IMR-90 (cell line): ENCODE data around the gene INAFM1. TPM values are rescaled to one million over a fixed set of nuclear protein-coding genes. Genes with fewer than 3 reads are reported as not detected.

Experiments used
- ATAC-seq: fragments of 200-7000 bp; cut with Tn5 transposase; 2 replicates; pipeline ENCODE4 v1.9.1; 2020; ENCODE audit warnings: low read depth, mild to moderate bottlenecking, moderate library complexity
- BruUV-seq: library from RNA; stranded (reverse); fragments of 400-500 nt; replicated peaks from 2 replicates; lab custom pipeline; 2021; lab: Mats Ljungman, UMichigan
- CTCF ChIA-PET: fragments of 300-600 bp; formaldehyde crosslinking; extraction: SDS; loops from one replicate; lab custom pipeline; 2021; ENCODE audit warnings: antibody characterized with exemption; lab: Yijun Ruan, JAX
- POLR2A ChIA-PET: fragments of 300-600 bp; sonication (Branson Sonifier 250); formaldehyde crosslinking; loops from one replicate; lab custom pipeline; 2022; ENCODE audit warnings: antibody characterized with exemption; ENCODE audit not compliant: unreplicated experiment; lab: Charles Lee
- DNase-seq: peaks from one replicate; pipeline ENCODE4 v3.0.0; 2013
- H2AFZ ChIP-seq: replicated peaks from 2 replicates; pipeline ENCODE3; 2013; ENCODE audit warnings: low read length, mild to moderate bottlenecking; ENCODE audit not compliant: poor library complexity
- H2AK5ac ChIP-seq: 2 replicates; pipeline ENCODE4 v1.6.1; 2013; ENCODE audit warnings: low read depth, low read length, inconsistent platforms
- H2AK9ac ChIP-seq: replicated peaks from 2 replicates; pipeline ENCODE3; 2013; ENCODE audit warnings: mild to moderate bottlenecking, low read depth, low read length, moderate library complexity; ENCODE audit not compliant: poor library complexity
- H2BK120ac ChIP-seq: 2 replicates; pipeline ENCODE4 v1.6.1; 2013; ENCODE audit warnings: low read depth, low read length, inconsistent platforms
- H2BK15ac ChIP-seq: 3 replicates; pipeline ENCODE4 v1.6.1; 2013; ENCODE audit warnings: low read depth, low read length, inconsistent platforms
- H2BK20ac ChIP-seq: 2 replicates; pipeline ENCODE4 v1.6.1; 2013; ENCODE audit warnings: low read depth, mild to moderate bottlenecking, inconsistent platforms, low read length, moderate library complexity
- H2BK5ac ChIP-seq: 2 replicates; pipeline ENCODE4 v1.6.1; 2013; ENCODE audit warnings: mild to moderate bottlenecking, low read depth, low read length, inconsistent platforms; ENCODE audit not compliant: poor library complexity, severe bottlenecking
- H3K14ac ChIP-seq: replicated peaks from 2 replicates; pipeline ENCODE4 v1.6.1; 2013; ENCODE audit warnings: low read depth, low read length, inconsistent platforms
- H3K18ac ChIP-seq: 2 replicates; pipeline ENCODE4 v1.6.1; 2013; ENCODE audit warnings: low read depth, low read length, control low read depth
- H3K23ac ChIP-seq: 2 replicates; pipeline ENCODE4 v1.6.1; 2013; ENCODE audit warnings: low read depth, low read length, inconsistent platforms
- H3K27ac ChIP-seq: 2 replicates; pipeline ENCODE4 v1.5.1; 2013; ENCODE audit warnings: mild to moderate bottlenecking, control low read depth, low read length; ENCODE audit not compliant: insufficient read depth
- H3K27me3 ChIP-seq: 2 replicates; pipeline ENCODE4 v1.6.1; 2013; ENCODE audit warnings: low read length; ENCODE audit not compliant: control insufficient read depth, insufficient read depth
- H3K36me3 ChIP-seq: 2 replicates; pipeline ENCODE4 v1.6.1; 2013; ENCODE audit warnings: low read length, mixed read lengths; ENCODE audit not compliant: control insufficient read depth, insufficient read depth
- H3K4ac ChIP-seq: 2 replicates; pipeline ENCODE4 v1.6.1; 2013; ENCODE audit warnings: low read depth, low read length, inconsistent platforms
- H3K4me1 ChIP-seq: 2 replicates; pipeline ENCODE4 v1.6.1; 2013; ENCODE audit warnings: low read length, mixed read lengths; ENCODE audit not compliant: control insufficient read depth, insufficient read depth
- H3K4me2 ChIP-seq: 2 replicates; pipeline ENCODE4 v1.6.1; 2013; ENCODE audit warnings: low read depth, mild to moderate bottlenecking, control low read depth, low read length, moderate library complexity
- H3K4me3 ChIP-seq: 2 replicates; pipeline ENCODE4 v1.5.1; 2013; ENCODE audit warnings: low read depth, mild to moderate bottlenecking, control low read depth, low read length, moderate library complexity; ENCODE audit not compliant: insufficient read depth
- H3K56ac ChIP-seq: 2 replicates; pipeline ENCODE4 v1.6.1; 2013; ENCODE audit warnings: low read length, inconsistent platforms; ENCODE audit not compliant: insufficient read depth; ENCODE audit errors: extremely low read depth
- H3K79me1 ChIP-seq, 2 experiments: 2 replicates each; pipeline ENCODE4 v1.6.1; 2013; ENCODE audit warnings: low read length in 2 of 2, inconsistent platforms in 1 of 2, low read depth in 1 of 2
- H3K9ac ChIP-seq: 2 replicates; pipeline ENCODE4 v1.6.1; 2013; ENCODE audit warnings: low read depth, low read length, control low read depth
- H3K9me1 ChIP-seq: 2 replicates; pipeline ENCODE4 v1.6.1; 2013; ENCODE audit warnings: low read length, inconsistent platforms; ENCODE audit not compliant: insufficient read depth
- H3K9me3 ChIP-seq: 2 replicates; pipeline ENCODE4 v1.6.1; 2013; ENCODE audit warnings: low read length; ENCODE audit not compliant: control insufficient read depth, insufficient read depth
- H4K20me1 ChIP-seq: 2 replicates; pipeline ENCODE4 v1.6.1; 2013; ENCODE audit warnings: low read length, inconsistent platforms; ENCODE audit not compliant: insufficient read depth
- H4K5ac ChIP-seq: 2 replicates; pipeline ENCODE4 v1.6.1; 2013; ENCODE audit warnings: mild to moderate bottlenecking, low read depth, low read length, control low read depth
- H4K8ac ChIP-seq, 2 experiments: 2 replicates each; pipeline ENCODE4 v1.6.1; 2013; ENCODE audit warnings: low read depth in 2 of 2, low read length in 2 of 2, control low read depth in 1 of 2, inconsistent platforms in 1 of 2
- H4K91ac ChIP-seq: 2 replicates; pipeline ENCODE4 v1.6.1; 2013; ENCODE audit warnings: low read depth, low read length, inconsistent platforms; ENCODE audit not compliant: insufficient read depth
- BHLHE40 ChIP-seq: fragments of 150-350 bp; IDR thresholded peaks from 2 replicates; pipeline ENCODE4 v1.6.1; 2016; ENCODE audit warnings: mild to moderate bottlenecking, low read depth, low read length
- CEBPB ChIP-seq: IDR thresholded peaks from 2 replicates; pipeline ENCODE4 v1.6.1; 2012; ENCODE audit warnings: low read depth, low read length, improper control_type of control experiment
- CHD1 ChIP-seq: IDR thresholded peaks from 2 replicates; pipeline ENCODE4 v1.6.1; 2012; ENCODE audit warnings: low read depth, low read length, improper control_type of control experiment
- FOS ChIP-seq: fragments of 150-350 bp; IDR thresholded peaks from 2 replicates; pipeline ENCODE4 v1.6.1; 2016; ENCODE audit warnings: low read depth, low read length
- MAFK ChIP-seq: IDR thresholded peaks from 2 replicates; pipeline ENCODE4 v1.6.1; 2012; ENCODE audit warnings: low read depth, low read length, improper control_type of control experiment
- MAZ ChIP-seq: IDR thresholded peaks from 2 replicates; pipeline ENCODE4 v1.6.1; 2012; ENCODE audit warnings: low read depth, mild to moderate bottlenecking, low read length, improper control_type of control experiment, moderate library complexity, borderline replicate concordance
- MXI1 ChIP-seq: IDR thresholded peaks from 2 replicates; pipeline ENCODE4 v1.6.1; 2012; ENCODE audit warnings: low read depth, mild to moderate bottlenecking, low read length, moderate library complexity, borderline replicate concordance
- NFE2L2 ChIP-seq: fragments of 150-350 bp; IDR thresholded peaks from 2 replicates; pipeline ENCODE4 v1.6.1; 2016; ENCODE audit warnings: low read depth, mild to moderate bottlenecking, low read length
- POLR2A ChIP-seq: IDR thresholded peaks from 2 replicates; pipeline ENCODE4 v1.6.1; 2012; ENCODE audit warnings: mild to moderate bottlenecking, low read depth, low read length
- RAD21 ChIP-seq: IDR thresholded peaks from 2 replicates; pipeline ENCODE4 v1.6.1; 2012; ENCODE audit warnings: low read length, improper control_type of control experiment
- RCOR1 ChIP-seq: IDR thresholded peaks from 2 replicates; pipeline ENCODE4 v1.6.1; 2012; ENCODE audit warnings: mild to moderate bottlenecking, low read length, improper control_type of control experiment; ENCODE audit not compliant: insufficient replicate concordance
- RFX5 ChIP-seq: IDR thresholded peaks from 2 replicates; pipeline ENCODE4 v1.8.0; 2012; ENCODE audit warnings: low read depth, mild to moderate bottlenecking, low read length, moderate library complexity
- SMC3 ChIP-seq: fragments of 150-350 bp; IDR thresholded peaks from 2 replicates; pipeline ENCODE4 v1.6.1; 2016; ENCODE audit warnings: low read depth, mild to moderate bottlenecking, antibody characterized with exemption, low read length, moderate library complexity
- whole genome bisulfite sequencing, 2 experiments: methylation state at CpG; one replicate each; pipeline versions ENCODE4 v1.1.5 to v1.1.7; 2013; ENCODE audit warnings: missing lambda C conversion rate in 2 of 2; ENCODE audit not compliant: insufficient read length in 1 of 2; ENCODE audit errors: extremely low coverage in 2 of 2; 5-methylcytosine and 5-hydroxymethylcytosine counted together
- dilution Hi-C: fragments of 300-500 bp; cut with HindIII; formaldehyde crosslinking; loops from one replicate; pipeline ENCODE4 v1.14.3; 2018; ENCODE audit warnings: low sequenced_read_pairs; ENCODE audit not compliant: unreplicated experiment
- in situ Hi-C: fragments of 300-500 bp; cut with MboI; formaldehyde crosslinking; loops from 3 replicates; pipeline ENCODE4 v1.14.3; 2019; ENCODE audit warnings: low sequenced_read_pairs, inconsistent platforms, mixed read lengths
- intact Hi-C: fragments of 100-400 bp; cut with micrococcal nuclease; formaldehyde crosslinking; loops from 2 replicates; pipeline ENCODE4 v1.10.0; 2022
- polyA plus RNA-seq, 3 experiments: library from polyadenylated mRNA; depleted of rRNA; stranded (reverse); fragments of >200 nt; gene quantifications; 2 replicates each; pipeline ENCODE4 v1.2.3, GENCODE V29; 2012; ENCODE audit warnings: low replicate concordance in 1 of 3
- total RNA-seq: library from RNA; depleted of rRNA; stranded (reverse); fragments of >200 nt; gene quantifications from 2 replicates; pipeline ENCODE4 v1.2.3, GENCODE V29; 2012
- TF ChIP-seq, protein P1 (sequence below): conservative IDR thresholded peaks from 2 replicates; pipeline ENCODE4 v1.5.1; 2012; ENCODE audit warnings: mild to moderate bottlenecking, low read depth, low read length, improper control_type of control experiment
- TF ChIP-seq, protein P2 (sequence below): fragments of 150-350 bp; IDR thresholded peaks from 2 replicates; pipeline ENCODE4 v1.6.1; 2016; ENCODE audit warnings: low read depth, mild to moderate bottlenecking, low read length, moderate library complexity, borderline replicate concordance
- TF ChIP-seq, protein P3 (sequence below): fragments of 150-350 bp; IDR thresholded peaks from 2 replicates; pipeline ENCODE4 v1.6.1; 2017; ENCODE audit warnings: mild to moderate bottlenecking, antibody characterized with exemption, low read length, low read depth

The INAFM1 gene
- total and polyA plus RNA-seq, 2 of the 4 experiments (the other 2 are of a cell fraction): 0.36 to 7.8 TPM

DNA sequence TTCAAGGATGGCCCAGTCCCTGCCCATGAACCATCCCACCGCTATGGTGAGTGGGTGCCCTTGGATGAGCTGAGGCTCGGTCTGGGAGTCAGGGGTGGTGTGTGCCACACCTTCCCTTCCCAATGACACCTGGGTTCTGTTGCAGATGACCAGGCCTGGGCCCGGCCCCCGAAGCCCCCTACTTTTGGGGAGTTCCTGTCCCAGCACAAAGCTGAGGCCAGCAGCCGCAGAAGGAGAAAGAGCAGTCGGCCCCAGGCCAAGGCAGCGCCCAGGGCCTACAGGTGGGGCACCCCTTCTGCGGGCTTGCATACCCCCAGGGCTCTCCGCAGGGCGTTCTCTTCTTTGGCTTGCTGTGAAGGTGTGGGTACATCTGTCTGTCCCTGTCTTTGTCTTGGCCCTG is 4.3 kb upstream of the INAFM1 start:
- in situ Hi-C loops (no loop called here), dilution Hi-C loops (no loop called here), intact Hi-C loops (no loop called here)
- Histone ChIP-seq H3K27ac (no peak overlapping the region), H3K4ac (no peak overlapping the region), H2BK120ac (no peak overlapping the region), H3K4me2 (no peak overlapping the region), H3K4me1 (peaks cover 5% of the 10 kb centered on the region), H3K27me3 (no peaks in the 10 kb centered on the region), H3K9me3 (no peaks in the 10 kb centered on the region), H2AK5ac (no peak overlapping the region), H4K8ac (no peak overlapping the region), H3K9me1 (peaks cover 5% of the 10 kb centered on the region), H2AK9ac (no peak overlapping the region), H2AFZ (no peak overlapping the region), H2BK20ac (no peak overlapping the region), H2BK5ac (no peak overlapping the region), H3K56ac (no peak overlapping the region), H2BK15ac (no peak overlapping the region), H3K23ac (no peak overlapping the region), H3K18ac (no peak overlapping the region), H4K5ac (no peak overlapping the region), H3K4me3 (no peak overlapping the region), H3K79me1 (peaks cover under 1 to 34% of the 10 kb centered on the region in 2 experiments; a peak in 3 of 4 replicates), H3K36me3 (peaks cover 36% of the 10 kb centered on the region), H3K14ac (no peak overlapping the region), H4K91ac (no peak overlapping the region), H4K20me1 (peaks cover 12% of the 10 kb centered on the region), H3K9ac (no peak overlapping the region)
- ATAC-seq: no peak
- DNase-seq: no peak
- no peak for TF ChIP-seq MAZ
- TF ChIP-seq NFE2L2: no peak
- no peak for TF ChIP-seq MXI1
- TF ChIP-seq RCOR1: no peak
- no peak for TF ChIP-seq CHD1
- no peak for TF ChIP-seq BHLHE40
- TF ChIP-seq, protein P1, sequence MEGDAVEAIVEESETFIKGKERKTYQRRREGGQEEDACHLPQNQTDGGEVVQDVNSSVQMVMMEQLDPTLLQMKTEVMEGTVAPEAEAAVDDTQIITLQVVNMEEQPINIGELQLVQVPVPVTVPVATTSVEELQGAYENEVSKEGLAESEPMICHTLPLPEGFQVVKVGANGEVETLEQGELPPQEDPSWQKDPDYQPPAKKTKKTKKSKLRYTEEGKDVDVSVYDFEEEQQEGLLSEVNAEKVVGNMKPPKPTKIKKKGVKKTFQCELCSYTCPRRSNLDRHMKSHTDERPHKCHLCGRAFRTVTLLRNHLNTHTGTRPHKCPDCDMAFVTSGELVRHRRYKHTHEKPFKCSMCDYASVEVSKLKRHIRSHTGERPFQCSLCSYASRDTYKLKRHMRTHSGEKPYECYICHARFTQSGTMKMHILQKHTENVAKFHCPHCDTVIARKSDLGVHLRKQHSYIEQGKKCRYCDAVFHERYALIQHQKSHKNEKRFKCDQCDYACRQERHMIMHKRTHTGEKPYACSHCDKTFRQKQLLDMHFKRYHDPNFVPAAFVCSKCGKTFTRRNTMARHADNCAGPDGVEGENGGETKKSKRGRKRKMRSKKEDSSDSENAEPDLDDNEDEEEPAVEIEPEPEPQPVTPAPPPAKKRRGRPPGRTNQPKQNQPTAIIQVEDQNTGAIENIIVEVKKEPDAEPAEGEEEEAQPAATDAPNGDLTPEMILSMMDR: no peak
- TF ChIP-seq, protein P2, sequence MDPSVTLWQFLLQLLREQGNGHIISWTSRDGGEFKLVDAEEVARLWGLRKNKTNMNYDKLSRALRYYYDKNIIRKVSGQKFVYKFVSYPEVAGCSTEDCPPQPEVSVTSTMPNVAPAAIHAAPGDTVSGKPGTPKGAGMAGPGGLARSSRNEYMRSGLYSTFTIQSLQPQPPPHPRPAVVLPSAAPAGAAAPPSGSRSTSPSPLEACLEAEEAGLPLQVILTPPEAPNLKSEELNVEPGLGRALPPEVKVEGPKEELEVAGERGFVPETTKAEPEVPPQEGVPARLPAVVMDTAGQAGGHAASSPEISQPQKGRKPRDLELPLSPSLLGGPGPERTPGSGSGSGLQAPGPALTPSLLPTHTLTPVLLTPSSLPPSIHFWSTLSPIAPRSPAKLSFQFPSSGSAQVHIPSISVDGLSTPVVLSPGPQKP: no peak
- no peak for TF ChIP-seq SMC3
- TF ChIP-seq RAD21: no peak
- TF ChIP-seq FOS: no peak
- no peak for TF ChIP-seq POLR2A
- TF ChIP-seq, protein P3, sequence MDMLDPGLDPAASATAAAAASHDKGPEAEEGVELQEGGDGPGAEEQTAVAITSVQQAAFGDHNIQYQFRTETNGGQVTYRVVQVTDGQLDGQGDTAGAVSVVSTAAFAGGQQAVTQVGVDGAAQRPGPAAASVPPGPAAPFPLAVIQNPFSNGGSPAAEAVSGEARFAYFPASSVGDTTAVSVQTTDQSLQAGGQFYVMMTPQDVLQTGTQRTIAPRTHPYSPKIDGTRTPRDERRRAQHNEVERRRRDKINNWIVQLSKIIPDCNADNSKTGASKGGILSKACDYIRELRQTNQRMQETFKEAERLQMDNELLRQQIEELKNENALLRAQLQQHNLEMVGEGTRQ: no peak
- no peak for TF ChIP-seq CEBPB
- TF ChIP-seq RFX5: no peak
- no peak for TF ChIP-seq MAFK
- 100% methylated on average over 1 of the region's 10 CpGs; no CpG with 5 or more reads in 1 of the 2 experiments for WGBS, 2 experiments
- ChIA-PET POLR2A (no interaction called here), CTCF (no interaction called here)
- no TSS peak for BruUV-seq
